A673 (cell line): ENCODE data around the gene UCK2.

Experiments
- CTCF ChIP-seq: fragments of 300-800, 200-600 bp; sonication (generic); conservative IDR thresholded peaks from 2 replicates; pipeline ENCODE4 v1.5.1; 2017; ENCODE audit warnings: low read depth, mild to moderate bottlenecking, antibody characterized with exemption, low read length, moderate library complexity, mixed read lengths
- EZH2 ChIP-seq: fragments of 200-600 bp; sonication (generic); IDR thresholded peaks from 2 replicates; pipeline ENCODE4 v1.6.1; 2017; ENCODE audit warnings: borderline replicate concordance, low read depth, mild to moderate bottlenecking, mixed read lengths, antibody characterized with exemption, low read length; ENCODE audit not compliant: poor library complexity, severe bottlenecking

GRCh38 chr1:165856606-165857005 is 29.2 kb downstream of the UCK2 start:
- TF ChIP-seq CTCF (no peak), EZH2 (no peak)
